K562 (cell line): ENCODE measurements around the gene ATG12. TPM values are rescaled to one million over a fixed set of nuclear protein-coding genes. Genes with fewer than 3 reads are reported as not detected.

Experiments used
- BRD9 ChIP-seq: fragments of 450-650 bp; IDR thresholded peaks from 2 replicates; pipeline ENCODE4 v1.6.1; 2018; ENCODE audit warnings: low read depth; ENCODE audit not compliant: partially characterized antibody
- CHD1 ChIP-seq: fragments of 200-600 bp; sonication (generic); IDR thresholded peaks from one replicate; pipeline ENCODE4 v1.6.1; 2012; ENCODE audit warnings: mild to moderate bottlenecking, moderate library complexity, low read length, inconsistent platforms
- DDX20 ChIP-seq: fragments of 450-650 bp; IDR thresholded peaks from 2 replicates; pipeline ENCODE4 v1.6.1; 2016; ENCODE audit warnings: missing genetic modification characterization, low read depth, mild to moderate bottlenecking, missing compliant biosample characterization, moderate library complexity
- EP300 ChIP-seq: IDR thresholded peaks from 2 replicates; pipeline ENCODE4 v1.6.1; 2012; ENCODE audit warnings: low read length, improper control_type of control experiment
- GATAD2B ChIP-seq: fragments of 450-650 bp; IDR thresholded peaks from 2 replicates; pipeline ENCODE4 v1.6.1; 2017; ENCODE audit warnings: mild to moderate bottlenecking, borderline replicate concordance
- KDM5B ChIP-seq: fragments of 200-600 bp; sonication (generic); IDR thresholded peaks from 2 replicates; pipeline ENCODE4 v1.6.1; 2012; ENCODE audit warnings: low read depth, mild to moderate bottlenecking, moderate library complexity, low read length, control low read depth, inconsistent platforms; ENCODE audit not compliant: insufficient replicate concordance
- NCOA6 ChIP-seq: fragments of 450-650 bp; IDR thresholded peaks from 2 replicates; pipeline ENCODE4 v1.6.1; 2017; ENCODE audit warnings: mild to moderate bottlenecking
- NR2C2 ChIP-seq, 2 experiments: fragments of 200-800 bp in 1 of 2; sonication (Bioruptor generic) in 1 of 2; sonication (generic) in 1 of 2; formaldehyde crosslinking in 1 of 2; IDR thresholded peaks; 2 replicates each; pipeline versions ENCODE4 v1.6.1 to v1.8.0; 2016 to 2022; ENCODE audit warnings: mild to moderate bottlenecking in 1 of 2, missing compliant biosample characterization in 1 of 2, missing genetic modification characterization in 1 of 2, missing genetic modification reagents in 1 of 2
- PATZ1 ChIP-seq: fragments of 250-450 bp; sonication (Bioruptor Pico); IDR thresholded peaks from 2 replicates; pipeline ENCODE4 v1.5.0; 2020; ENCODE audit warnings: mild to moderate bottlenecking, borderline replicate concordance
- PML ChIP-seq: IDR thresholded peaks from 2 replicates; pipeline ENCODE4 v1.6.1; 2012; ENCODE audit warnings: low read length, inconsistent platforms
- RBM22 ChIP-seq: fragments of 200-400 bp; formaldehyde crosslinking; IDR thresholded peaks from 2 replicates; pipeline ENCODE4 v1.6.1; 2018; ENCODE audit warnings: low read length, low read depth; ENCODE audit not compliant: poor library complexity, severe bottlenecking
- TAF7 ChIP-seq: fragments of 450-650 bp; IDR thresholded peaks from 2 replicates; pipeline ENCODE4 v1.6.1; 2016; ENCODE audit warnings: missing genetic modification characterization, missing compliant biosample characterization
- TAL1 ChIP-seq: fragments of 450-650 bp; IDR thresholded peaks from 2 replicates; pipeline ENCODE4 v1.6.1; 2016; ENCODE audit warnings: mild to moderate bottlenecking
- TSC22D4 ChIP-seq: fragments of 450-650 bp; IDR thresholded peaks from 2 replicates; pipeline ENCODE4 v1.6.1; 2016; ENCODE audit warnings: missing genetic modification characterization, missing biosample characterization, control low read depth
- ZNF212 ChIP-seq: fragments of 450-650 bp; formaldehyde crosslinking; IDR thresholded peaks from 2 replicates; pipeline ENCODE4 v1.4.0; 2020; ENCODE audit warnings: mild to moderate bottlenecking
- ZNF318 ChIP-seq, 2 experiments: fragments of 450-650 bp; IDR thresholded peaks; 2 replicates each; pipeline ENCODE4 v1.6.1; 2016; ENCODE audit warnings: mild to moderate bottlenecking in 2 of 2, borderline replicate concordance in 1 of 2, low read depth in 1 of 2, moderate library complexity in 1 of 2
- polyA plus RNA-seq, 8 experiments: library from polyadenylated mRNA; depleted of rRNA in 4 of 8; stranded (reverse) in 5 of 8; unstranded in 3 of 8; fragments of >200 nt; fragmentation: Nextera tagmentation in 2 of 8; fragmentation: Illumina TruSeq in 1 of 8; extraction: Ambion mirVana in 2 of 8; extraction: Trizol in 1 of 8; gene quantifications; 2 replicates each; pipeline versions ENCODE4 v1.2.1 to v1.2.3, GENCODE V29; 2011 to 2014; ENCODE audit warnings: inconsistent platforms in 1 of 8, missing spikeins in 1 of 8
- total RNA-seq, 7 experiments: library from RNA; depleted of rRNA in 6 of 7; stranded (reverse); fragments of >200 nt in 6 of 7; fragmentation: Illumina TruSeq in 2 of 7; extraction: Trizol in 2 of 7; gene quantifications; 2 replicates each; pipeline versions ENCODE4 v1.2.1 to v1.2.3, GENCODE V29; 2011 to 2021; ENCODE audit warnings: low replicate concordance in 1 of 7
- TF ChIP-seq, protein P1 (sequence below): fragments of 250-450 bp; sonication (Bioruptor Pico); IDR thresholded peaks from 2 replicates; pipeline ENCODE4 v1.8.0; 2021; ENCODE audit warnings: borderline replicate concordance, mild to moderate bottlenecking, moderate library complexity; ENCODE audit not compliant: poor library complexity, severe bottlenecking

Gene ATG12
- total and polyA plus RNA-seq, 9 of the 15 experiments (the other 6 are each of a cell fraction or from before 2014, with no cell fraction given) = 21.6 to 132 (median 61.3) TPM

- no peak for TF ChIP-seq ZNF318 (IDR thresholded peaks at IDR 0.05; ENCODE audit: borderline replicate concordance in 1 of 2, low read depth in 1 of 2)
- TF ChIP-seq TAF7 (tag) = peak; percentile 98
- TF ChIP-seq PML = peak; percentile 88
- peak; percentile 96 for TF ChIP-seq KDM5B
- no peak for TF ChIP-seq NR2C2 (CRISPR knock-in tag; IDR thresholded peaks at IDR 0.05)
- TF ChIP-seq NR2C2 (tag; IDR thresholded peaks at IDR 0.05) = peak; percentile 78
- TF ChIP-seq, protein P1, sequence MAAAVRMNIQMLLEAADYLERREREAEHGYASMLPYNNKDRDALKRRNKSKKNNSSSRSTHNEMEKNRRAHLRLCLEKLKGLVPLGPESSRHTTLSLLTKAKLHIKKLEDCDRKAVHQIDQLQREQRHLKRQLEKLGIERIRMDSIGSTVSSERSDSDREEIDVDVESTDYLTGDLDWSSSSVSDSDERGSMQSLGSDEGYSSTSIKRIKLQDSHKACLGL (CRISPR knock-in tag) = no peak
- TF ChIP-seq GATAD2B = no peak
- no peak for TF ChIP-seq EP300
- TF ChIP-seq CHD1 = no peak
- TF ChIP-seq RBM22 = no peak
- no peak; the same call in 1 of the 2 replicates for TF ChIP-seq TAL1
- no peak for TF ChIP-seq NCOA6
- TF ChIP-seq BRD9 = peak; percentile 62
- TF ChIP-seq TSC22D4 (tag) = no peak
- TF ChIP-seq DDX20 = no peak
- no peak for TF ChIP-seq PATZ1
- TF ChIP-seq ZNF212 = no peak
Observed at GRCh38 chr5:115841382-115842088, at the start of gene ATG12, which contains the start of gene AP3S1 (continued).
